ENCODE results near the gene VIL1.
A peak's percentile ranks its signal among the peaks of the same experiment; 100 is the strongest.

Gene VIL1

DNA sequence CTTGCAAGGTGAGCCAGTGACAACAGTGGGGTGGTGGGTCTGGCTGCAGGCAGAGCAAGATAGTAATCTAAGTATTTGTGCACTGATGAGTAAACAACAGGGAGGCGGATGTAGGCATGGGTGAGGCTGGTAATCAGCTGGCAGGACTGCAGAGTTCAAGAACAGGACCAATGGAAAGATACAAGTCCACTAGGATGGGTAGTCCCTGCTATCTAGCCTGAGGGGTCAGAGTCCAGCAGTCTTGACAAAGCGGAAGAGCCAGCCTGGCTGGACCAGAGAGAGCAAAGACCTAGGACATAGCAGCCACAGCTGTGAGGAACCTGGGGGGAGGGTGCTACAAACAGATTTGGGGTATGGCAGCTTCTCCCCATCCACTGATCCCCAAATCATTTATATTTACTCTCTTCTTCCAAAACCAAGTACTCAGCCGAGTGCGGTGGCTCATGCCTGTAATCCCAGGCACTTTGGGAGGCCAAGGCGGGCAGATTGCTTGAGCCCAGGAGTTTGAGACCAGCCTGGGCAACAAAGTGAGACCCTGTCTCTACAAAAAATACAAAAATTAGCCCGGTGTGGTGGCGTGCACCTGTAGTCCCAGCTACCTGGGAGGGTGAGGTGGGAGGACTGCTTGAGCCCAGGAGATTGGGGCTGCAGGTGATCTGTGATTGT is 25.9 kb downstream of the VIL1 start:
- no peak for DNase-seq (ENCODE audit: low spot score)

DNA sequence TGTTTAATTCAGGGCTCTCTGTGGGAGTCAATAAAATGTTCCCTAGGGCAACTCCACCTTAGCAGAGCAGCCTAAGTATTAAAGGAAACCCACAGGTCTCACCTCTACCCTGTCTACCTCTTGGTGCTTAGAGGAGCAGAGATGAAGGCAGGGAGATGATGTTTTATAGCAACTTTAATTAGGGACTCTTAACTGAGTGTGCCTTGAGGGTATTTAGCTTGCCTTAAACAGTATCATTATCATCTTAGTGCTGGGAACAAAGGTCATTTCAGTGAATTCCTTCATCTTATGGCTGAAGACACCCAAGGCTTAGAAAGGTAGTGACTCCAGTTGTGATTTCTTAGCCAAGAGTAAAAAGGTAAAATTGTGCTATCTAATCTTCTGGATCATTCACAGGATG is 26.7 kb downstream of the VIL1 start:
- no peak for DNase-seq (ENCODE audit: low spot score)

DNA sequence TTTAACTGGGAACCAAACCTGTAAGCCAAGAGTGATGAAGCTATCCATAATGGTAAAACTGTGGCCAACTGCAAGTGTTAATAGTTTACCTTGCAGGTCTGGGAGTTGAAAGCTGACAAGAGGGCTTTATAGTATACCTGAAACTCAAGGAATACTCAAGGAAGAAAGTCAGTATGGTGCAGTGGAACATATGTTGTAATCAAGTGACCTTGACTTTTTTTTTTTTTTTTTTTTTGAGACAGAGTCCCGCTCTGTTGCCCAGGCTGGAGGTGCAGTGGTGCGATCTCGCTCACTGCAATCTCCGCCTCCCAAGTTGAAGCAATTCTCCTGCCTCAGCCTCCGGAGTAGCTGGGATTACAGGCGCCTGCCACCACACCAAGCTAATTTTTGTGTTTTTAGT is 27.6 kb downstream of the VIL1 start:
- no peak for DNase-seq (ENCODE audit: low spot score)

DNA sequence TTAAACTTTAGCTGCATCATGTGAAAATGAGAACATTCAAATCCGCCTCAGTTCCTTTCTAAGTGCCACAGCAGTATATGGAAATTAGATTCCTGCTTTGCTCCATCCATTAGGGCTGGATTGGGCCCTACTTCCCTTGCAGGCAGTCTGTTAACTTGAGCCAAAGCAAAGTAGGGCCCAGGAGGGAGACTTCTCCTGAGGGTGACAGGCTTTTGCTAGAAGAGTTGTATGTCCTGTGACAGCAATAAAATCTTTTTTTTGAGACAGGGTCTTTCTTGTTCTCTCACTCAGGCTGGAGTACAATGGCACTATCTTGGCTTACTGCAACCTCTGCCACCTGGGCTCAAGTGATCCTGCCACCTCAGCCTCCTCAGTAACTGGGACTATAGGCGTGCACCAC is 28.1 kb downstream of the VIL1 start:
- DNase-seq (ENCODE audit: low spot score), result no peak

DNA sequence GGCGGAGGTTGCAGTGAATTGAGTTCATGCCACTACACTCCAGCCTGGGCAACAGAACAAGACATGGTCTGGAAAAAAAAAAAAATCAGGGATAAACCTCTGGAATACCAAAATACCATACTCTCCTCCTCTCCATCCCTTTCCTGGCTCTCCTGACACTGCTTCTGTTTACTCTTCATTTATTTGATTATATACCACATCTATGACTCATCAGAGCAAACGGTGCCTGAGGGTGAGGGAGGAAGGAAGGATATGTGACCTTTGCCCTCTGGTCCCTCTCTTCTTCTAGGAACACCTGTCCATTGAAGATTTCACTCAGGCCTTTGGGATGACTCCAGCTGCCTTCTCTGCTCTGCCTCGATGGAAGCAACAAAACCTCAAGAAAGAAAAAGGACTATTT is 30.0 kb downstream of the VIL1 start:
- DNase-seq (ENCODE audit: low spot score), result peak; percentile 42

DNA sequence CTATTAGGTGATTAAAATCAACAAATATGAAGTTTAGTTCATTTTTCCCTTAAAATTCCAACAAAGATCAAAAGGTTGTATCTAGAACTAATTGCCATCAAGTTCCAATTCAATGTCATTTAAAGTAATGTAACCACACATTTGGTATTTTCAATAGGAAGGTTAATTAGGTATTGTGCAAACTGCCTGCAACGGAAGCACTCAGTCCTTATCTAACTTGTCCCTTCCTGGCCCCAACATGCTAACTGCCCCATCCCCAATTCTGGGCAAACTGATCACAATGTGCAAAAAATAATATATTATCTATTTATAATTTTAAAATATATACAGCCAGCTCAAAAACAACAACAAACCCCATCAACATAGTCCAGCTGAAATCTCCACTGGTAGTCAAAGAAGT is 33.2 kb downstream of the VIL1 start:
- DNase-seq (ENCODE audit: low spot score), result no peak

DNA sequence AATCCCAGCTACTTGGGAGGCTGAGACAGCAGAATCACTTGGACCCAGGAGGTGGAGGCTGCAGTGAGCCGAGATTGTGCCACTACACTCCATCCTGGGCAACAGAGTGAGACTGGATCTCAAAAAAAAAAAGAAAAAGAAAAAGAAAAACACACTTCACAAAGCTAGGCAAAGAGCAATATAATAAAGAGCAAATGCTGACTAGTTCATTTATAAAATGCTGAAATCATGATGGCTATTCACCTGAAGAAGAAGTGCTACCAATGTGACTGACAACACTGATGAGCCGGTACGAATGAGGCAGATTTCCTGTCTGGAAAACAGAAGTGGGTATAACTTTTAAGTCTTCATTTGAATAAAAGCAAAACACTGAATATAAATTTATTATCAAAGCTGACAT is 37.9 kb downstream of the VIL1 start:
- no peak for DNase-seq (ENCODE audit: low spot score)

DNA sequence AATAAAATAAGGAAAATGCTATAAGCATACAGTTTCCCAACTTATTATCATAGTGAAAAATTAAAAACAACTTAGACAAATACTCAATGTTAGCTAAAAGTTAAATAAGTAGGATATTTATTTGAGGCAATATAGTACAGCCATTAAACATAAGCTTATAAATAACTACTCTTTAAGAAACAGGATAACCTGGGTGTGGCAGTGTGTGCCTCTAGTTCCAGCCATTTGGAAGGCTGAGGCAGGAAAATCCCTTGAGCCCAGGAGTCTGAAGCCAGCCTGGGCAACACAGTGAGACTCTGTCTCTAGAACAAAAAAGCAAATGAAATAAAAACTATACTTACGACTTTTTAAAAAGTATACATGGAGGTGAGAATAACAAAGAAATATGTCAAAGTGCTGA is 39.7 kb downstream of the VIL1 start:
- no peak for DNase-seq (ENCODE audit: low spot score)

DNA sequence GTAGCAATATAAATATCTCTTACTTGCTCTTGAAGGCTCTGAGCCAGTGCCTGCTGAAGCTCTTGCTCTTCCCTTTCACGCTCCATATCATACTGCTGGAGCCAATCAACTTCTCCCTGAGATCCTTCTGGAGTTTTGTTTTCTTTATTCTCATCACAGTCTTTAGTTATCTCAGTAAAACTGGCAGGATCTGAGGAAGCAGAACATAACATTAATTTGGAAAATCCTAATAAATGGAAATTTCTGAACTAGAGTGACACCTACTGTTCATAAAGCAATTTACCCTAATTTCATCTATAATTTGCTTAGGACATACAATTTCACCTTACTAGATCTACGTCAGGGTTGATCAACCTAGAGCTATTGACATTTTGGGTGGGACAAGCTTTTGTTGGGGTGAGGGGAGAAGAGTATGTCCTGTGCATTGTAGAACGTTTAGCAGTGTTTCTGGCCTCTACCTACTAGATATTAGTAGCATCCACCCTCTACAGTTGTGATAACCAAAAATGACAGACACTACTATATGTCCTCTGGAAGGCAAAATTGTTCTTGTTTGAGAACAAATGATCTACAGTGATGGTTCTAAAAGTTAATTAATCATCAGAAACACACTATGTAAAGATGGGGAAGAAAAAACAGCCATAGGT is 47.2 kb downstream of the VIL1 start:
- DNase-seq (ENCODE audit: low spot score), result peak; percentile 13

DNA sequence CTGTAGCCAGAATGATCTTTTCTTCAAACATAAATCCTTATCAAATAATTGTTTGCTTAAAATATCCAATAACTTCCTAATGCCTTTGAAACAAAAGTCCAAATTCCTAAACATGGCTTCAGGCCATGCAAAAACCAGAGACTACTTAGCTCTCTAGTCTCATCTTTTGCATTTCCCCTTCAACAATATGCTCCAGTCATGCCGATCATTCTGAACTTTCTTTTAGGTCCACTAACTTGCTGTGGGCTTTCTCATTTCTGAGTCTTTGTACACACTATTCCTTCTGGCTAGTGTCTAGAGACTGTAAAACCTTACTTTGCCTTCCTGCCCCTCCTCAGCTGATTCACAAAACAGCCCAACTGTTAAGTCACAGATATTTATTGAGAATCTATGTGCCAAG is 51.5 kb downstream of the VIL1 start:
- DNase-seq (ENCODE audit: low spot score), result no peak

DNA sequence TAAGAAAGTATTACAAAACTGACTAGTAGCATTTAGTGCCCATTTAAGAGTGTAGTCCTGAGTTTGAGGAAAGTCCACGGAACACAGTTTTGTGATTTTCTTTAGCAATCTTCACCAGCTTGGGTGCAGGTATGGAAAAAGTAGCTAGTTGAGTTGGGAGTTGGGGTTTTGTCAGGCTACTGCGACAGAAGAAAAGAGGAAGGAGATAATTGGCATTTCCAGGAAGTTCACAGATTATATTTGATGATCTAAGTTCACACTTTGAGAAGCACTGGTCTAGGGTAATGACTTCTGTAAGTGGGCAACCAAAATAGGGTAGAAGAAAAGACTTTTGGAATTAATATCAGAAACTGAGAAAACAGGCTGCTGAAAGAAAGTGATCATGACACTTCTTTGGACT is 52.1 kb downstream of the VIL1 start:
- no peak for DNase-seq (ENCODE audit: low spot score)

DNA sequence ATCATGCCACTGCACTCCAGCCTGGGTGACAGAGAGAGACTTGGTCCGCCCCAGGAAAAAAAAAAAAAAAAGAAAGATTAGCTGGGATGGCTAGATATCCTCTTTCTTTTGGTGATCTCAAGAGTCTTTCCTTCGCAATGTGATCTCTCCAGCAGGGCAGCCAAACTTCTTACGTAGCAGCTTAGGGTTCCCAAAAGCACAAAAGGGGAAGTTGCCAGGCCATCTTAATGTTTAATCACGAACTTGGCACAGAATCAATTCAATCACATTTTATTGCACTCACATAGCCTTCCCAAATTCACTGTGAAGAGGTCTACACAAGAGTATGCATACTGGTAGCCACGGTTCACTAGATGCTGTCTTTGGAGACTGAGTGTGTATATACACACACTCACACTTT is 53.1 kb downstream of the VIL1 start:
- no peak for DNase-seq (ENCODE audit: low spot score)

DNA sequence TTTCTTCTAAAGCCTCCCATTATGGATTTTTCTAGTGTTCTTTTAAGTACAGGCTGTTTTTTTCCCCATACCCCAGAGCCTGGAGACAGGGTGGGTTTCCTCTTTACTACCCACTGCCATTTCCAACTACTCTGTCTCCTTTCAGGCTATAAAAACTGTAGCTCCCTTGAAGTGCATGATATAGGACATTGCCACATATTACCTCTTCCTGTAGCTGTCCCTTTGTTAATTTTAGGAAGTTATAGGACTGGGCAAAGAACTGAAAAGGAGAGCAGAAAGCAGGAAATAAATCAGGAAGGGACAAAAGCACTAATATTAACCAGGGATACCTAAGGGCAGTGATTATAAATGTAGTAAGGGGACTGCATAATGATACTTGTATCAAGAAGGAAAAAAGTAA is 54.1 kb downstream of the VIL1 start:
- DNase-seq (ENCODE audit: low spot score), result no peak

DNA sequence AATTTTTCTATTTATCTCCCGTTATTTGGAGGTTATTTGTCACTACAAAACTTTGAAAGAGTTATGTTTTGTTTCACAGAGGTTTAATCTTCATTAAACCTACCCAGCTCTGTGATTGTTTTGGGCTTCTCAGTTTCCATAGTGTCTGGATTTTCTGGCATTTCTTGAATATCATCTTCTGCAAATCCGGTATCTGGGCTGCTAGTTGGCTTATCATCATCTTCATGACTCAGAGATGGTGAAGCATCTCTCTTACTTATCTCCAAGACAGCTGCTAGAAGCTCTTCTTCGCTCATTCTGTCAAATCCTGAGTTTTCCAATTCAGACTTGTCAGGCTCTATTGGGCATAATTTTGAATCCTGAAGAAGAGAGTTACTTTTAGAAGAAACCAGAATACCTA is 55.6 kb downstream of the VIL1 start:
- DNase-seq (ENCODE audit: low spot score), result no peak

DNA sequence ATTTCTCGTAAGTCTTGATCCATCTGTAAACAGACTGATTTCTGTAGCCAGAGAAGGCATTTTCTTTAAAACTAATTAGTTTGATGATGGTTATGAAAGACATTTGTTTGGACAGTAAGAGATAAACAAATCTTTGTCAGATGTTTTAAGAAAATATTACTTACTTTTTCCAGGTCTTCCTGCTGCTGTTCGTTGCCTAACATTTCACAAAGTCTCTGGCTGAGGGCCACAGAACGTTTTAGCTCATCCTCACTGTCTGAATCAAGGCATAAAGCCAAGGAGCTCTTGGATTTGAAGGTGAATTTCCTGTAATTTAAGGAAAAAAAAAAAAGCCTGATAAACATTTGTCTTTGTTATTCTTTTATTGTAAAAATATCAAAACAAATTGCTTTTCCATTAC is 57.8 kb downstream of the VIL1 start:
- DNase-seq (ENCODE audit: low spot score), result no peak

DNA sequence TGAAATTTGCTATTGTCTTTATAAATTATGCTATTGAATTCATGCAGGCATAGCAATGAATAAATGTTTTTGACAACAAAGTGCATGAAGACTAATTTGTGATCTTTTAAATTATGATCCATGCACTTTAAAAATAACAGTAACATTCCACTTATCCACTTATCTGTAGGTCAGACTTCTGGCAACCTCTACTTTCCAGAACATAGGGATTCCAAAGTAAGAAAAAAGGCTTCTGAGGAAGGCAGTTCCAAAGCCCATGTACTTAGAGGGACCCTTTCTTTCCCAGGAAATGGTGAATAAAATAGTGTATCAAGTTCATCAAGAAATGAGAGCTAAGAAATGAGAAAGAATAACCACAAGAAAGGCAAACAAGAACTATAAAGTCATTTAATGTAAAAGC is 58.3 kb downstream of the VIL1 start:
- DNase-seq (ENCODE audit: low spot score), result no peak

DNA sequence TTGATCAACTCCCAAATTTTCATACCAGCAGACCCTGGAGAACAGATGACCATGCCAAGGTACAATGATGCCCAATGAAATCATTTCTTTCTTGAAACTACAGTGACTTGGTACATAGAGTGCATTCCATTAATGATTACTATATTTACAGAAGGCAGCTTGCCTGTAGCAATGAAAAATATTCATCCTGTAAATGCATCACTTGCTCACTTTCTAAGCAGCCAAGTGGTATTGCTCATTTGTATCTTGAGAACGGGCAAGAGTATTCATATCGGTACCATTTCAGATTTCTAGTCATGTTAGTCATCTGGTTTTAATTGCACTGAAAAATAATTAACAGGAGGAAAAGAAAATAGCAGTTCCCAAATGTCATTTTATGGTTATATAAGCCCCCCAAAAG is 59.6 kb downstream of the VIL1 start:
- no peak for DNase-seq (ENCODE audit: low spot score)

DNA sequence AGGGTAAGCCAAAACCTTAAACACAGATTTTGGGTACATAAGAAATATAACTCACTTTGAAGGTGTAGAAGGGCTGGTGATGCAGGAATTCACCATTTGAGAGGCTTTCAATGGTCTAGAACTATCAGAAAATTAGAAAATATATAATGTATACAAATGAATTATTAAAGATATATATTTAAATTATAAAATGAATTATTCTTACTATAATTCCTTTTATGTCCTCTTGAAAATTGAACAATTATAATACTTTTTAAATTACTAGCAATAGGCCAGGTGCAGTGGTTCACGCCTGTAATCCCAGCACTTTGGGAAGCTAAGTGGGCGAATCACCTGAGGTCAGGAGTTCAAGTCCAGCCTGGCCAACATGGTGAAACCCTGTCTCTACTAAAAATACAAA is 60.7 kb downstream of the VIL1 start:
- DNase-seq (ENCODE audit: low spot score), result no peak

DNA sequence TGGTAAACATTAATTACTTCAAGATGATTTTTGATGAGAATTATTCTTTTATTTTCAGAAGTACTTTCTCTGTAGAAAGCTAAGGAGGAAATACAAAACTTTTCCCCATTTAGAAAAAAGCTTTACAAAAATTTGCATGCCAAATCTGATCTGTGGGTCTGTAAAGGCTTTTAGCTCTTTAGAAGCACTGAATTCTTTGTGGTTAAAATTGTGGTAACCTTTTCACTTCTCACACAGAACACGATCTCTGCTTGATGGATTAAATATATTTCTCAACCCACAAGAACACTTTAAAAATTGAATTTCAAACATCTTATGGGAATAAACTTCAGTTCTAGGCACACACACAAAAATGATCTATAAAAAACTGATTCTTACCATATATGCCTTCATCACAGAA is 63.7 kb downstream of the VIL1 start:
- no peak for DNase-seq (ENCODE audit: low spot score)

DNA sequence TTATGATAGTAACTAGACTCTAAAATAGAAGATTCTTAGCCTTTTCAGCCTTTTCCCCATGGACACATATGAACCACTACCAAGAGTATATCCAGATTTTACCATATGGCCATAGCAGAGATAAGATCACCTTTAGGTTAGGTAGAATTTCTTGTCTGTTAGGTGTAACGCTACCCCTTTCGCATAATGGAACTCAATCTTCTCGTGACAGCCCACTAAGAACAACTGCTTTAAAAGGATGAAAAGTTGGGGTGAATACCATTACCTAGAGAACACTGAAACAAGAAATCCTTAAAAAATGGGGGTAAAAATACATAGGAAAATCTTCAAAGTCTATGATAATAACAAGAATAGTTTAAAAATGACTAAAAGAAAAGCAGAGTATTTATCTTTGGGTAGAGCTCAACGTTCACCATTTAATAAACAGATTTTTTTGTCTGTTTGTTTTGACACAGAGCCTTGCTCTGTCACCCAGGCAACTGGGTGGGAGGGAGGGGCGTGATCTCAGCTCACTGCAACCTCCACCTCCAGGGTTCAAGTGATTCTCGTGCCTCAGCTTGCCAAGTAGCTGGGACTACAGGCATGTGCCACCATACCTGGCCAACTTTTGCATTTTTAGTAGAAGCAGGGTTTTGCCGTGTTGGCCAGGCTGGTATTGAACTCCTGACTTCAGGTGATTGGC is 67.2 kb downstream of the VIL1 start:
- DNase-seq (ENCODE audit: low spot score), result no peak

DNA sequence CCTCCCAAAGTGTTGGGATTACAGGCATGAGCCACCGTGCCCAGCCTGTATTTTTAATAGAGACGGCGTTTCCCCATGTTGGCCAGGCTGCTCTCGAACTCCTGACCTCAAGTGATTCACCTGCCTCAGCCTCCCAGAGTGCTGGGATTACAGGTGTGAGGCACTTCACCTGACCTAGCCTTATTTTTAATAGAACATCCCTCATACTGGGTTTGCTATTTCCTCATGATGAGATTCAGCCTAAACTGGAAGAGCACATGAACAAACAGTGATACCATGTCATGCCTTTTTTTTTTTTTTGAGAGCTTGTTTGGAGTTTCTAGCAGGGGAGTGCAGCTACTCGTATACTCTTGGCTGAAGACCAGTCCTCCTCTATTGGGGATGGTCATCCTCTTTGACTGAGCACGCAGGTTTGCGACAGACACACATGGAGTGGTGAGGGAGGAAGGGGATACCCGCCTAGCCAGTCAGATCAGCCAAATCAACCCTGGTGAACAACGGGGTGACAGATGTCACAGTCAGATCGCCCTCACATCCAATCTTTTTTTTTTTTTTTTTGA is 81.7 kb downstream of the VIL1 start:
- DNase-seq (ENCODE audit: low spot score), result no peak

DNA sequence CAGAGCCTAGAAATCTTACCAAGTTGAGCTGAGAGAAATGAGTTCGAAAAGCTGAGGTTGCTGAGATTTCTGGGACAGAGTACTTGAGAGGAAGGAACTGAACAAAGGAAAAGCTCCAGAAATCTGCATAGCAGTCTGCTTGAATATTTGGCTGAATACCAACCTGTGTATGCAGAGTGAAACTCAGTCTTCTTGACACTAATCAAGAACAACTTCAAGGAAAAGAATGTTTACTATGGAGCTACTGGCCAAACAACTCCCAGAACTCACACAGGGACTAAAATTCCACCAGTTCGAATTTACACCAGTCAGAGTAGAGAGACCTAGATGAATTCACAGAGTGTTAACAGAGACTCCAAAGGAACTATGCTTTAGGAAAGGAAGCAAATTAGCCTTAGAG is 82.7 kb downstream of the VIL1 start:
- no peak for DNase-seq (ENCODE audit: low spot score)
